Measurements from ENCODE around the gene SORL1-AS1. TPM values are rescaled to one million over a fixed set of nuclear protein-coding genes. Genes with fewer than 3 reads are reported as not detected.

Gene SORL1-AS1

GRCh38 chr11:121389651-121390050 is 63.1 kb downstream of the SORL1-AS1 start:
- Histone ChIP-seq H2BK120ac (ENCODE audit: low read depth, low read length, poor library complexity, severe bottlenecking) (no peak overlapping the region), H2BK12ac (ENCODE audit: insufficient read length, low read depth, low read length) (no peak overlapping the region), H3K23me2 (ENCODE audit: insufficient read length, low read depth, low read length, poor library complexity, severe bottlenecking) (no peaks in the 10 kb centered on the region), H3K4me2 (ENCODE audit: insufficient read depth, insufficient read length, low read length) (peak overlapping the region; percentile 13), H3K18ac (ENCODE audit: insufficient read length, low read depth, low read length) (peak overlapping the region; percentile 11), H4K5ac (ENCODE audit: insufficient read length, low read depth, low read length) (no peak overlapping the region), H3K9ac (ENCODE audit: extremely low read depth, insufficient read length, low read length) (no peak overlapping the region), H3K56ac (ENCODE audit: insufficient read length, low read depth, low read length) (no peak overlapping the region), H4K8ac (replicated peaks; ENCODE audit: insufficient read length, low read depth, low read length) (no peak overlapping the region), H3K4me1 (ENCODE audit: insufficient read depth, low read length) (peaks cover 2% of the 10 kb centered on the region; the same call in 1 of the 2 replicates), H3K23ac (ENCODE audit: insufficient read length, low read depth, low read length) (no peak overlapping the region), H2AFZ (ENCODE audit: low read length) (peak overlapping the region; percentile 76), H2BK15ac (ENCODE audit: low read depth, low read length) (no peak overlapping the region), H3K14ac (ENCODE audit: insufficient read depth, low read length) (peak overlapping the region; percentile 63), H2BK5ac (ENCODE audit: insufficient read length, low read length) (no peak overlapping the region), H3K27me3 (ENCODE audit: insufficient read depth, low read length) (no peaks in the 10 kb centered on the region), H3K9me3 (ENCODE audit: control insufficient read depth, low read depth, low read length) (no peaks in the 10 kb centered on the region), H3T11ph (ENCODE audit: low read length) (no peak overlapping the region), H2BK20ac (ENCODE audit: low read depth, low read length, poor library complexity, severe bottlenecking) (no peak overlapping the region), H3K27ac (ENCODE audit: insufficient read length, low read depth, low read length) (no peak overlapping the region), H3K4ac (ENCODE audit: low read depth, low read length) (no peak overlapping the region), H3K79me2 (ENCODE audit: insufficient read depth, low read length) (no peaks in the 10 kb centered on the region), H4K20me1 (ENCODE audit: control insufficient read depth, insufficient read depth, insufficient read length) (no peaks in the 10 kb centered on the region), H4K91ac (ENCODE audit: insufficient read length, low read depth, low read length) (no peak overlapping the region), H2AK5ac (ENCODE audit: insufficient read length, low read length) (no peak overlapping the region), H3K79me1 (ENCODE audit: insufficient read depth, low read depth, low read length, poor library complexity, severe bottlenecking) (no peaks in the 10 kb centered on the region)
- peak overlapping the region in 2 of 3 experiments; percentile 18 to 62; a peak in 3 of 7 replicates for H3K27ac Mint-ChIP-seq
- H3K9me3 Mint-ChIP-seq: peaks cover 2 to 7% of the 10 kb centered on the region in 2 experiments; a peak in 3 of 5 replicates
- H3K27me3 Mint-ChIP-seq (ENCODE audit: low read depth): peaks cover 2% of the 10 kb centered on the region
- no peak overlapping the region for H3K4me3 Mint-ChIP-seq
- H3K4me1 Mint-ChIP-seq: peaks cover 19 to 21% of the 10 kb centered on the region in 2 experiments
- DNase-seq: peak; percentile 34
- no CpG with 5 or more reads among the region's 8 CpGs for WGBS (ENCODE audit: extremely low coverage, insufficient read length, low lambda C conversion rate)
- TF ChIP-seq CTCF (conservative IDR thresholded peaks at IDR 0.05): no peak
- peaks cover 0 to 6% (median 0%) of the 10 kb centered on the region in 3 experiments; a peak in 4 of 7 replicates for H3K36me3 Mint-ChIP-seq (ENCODE audit: insufficient read depth in 1 of 3, low read depth in 3 of 3)

Other genes starting within 250 kb of the SORL1-AS1 start
- 90.4 and 92.0 TPM in 2 replicates for gene SC5D, start 160.2 kb downstream of the SORL1-AS1 start, total RNA-seq (2021)
- gene SORL1, start 653 bp downstream of the SORL1-AS1 start, total RNA-seq (2021): 64.4 and 68.3 TPM in 2 replicates